Stimulated activated CD4-positive, alpha-beta T cell treated with anti-CD3 and anti-CD28 coated beads, Interleukin-12 subunit alpha, Interleukin-12 subunit beta, amount 100 ng/mL, for 24 hours (primary cell): ENCODE data around the gene MCCD1.

Source experiments
- DNase-seq, 2 experiments: peaks; one replicate each; pipeline ENCODE4 v3.0.0-alpha.2; 2020; ENCODE audit warnings: low read depth in 2 of 2

Gene MCCD1

GRCh38 chr6:31513456-31514165 lies 15.2 kb upstream of the MCCD1 start:
- no peak for DNase-seq

GRCh38 chr6:31521835-31522234 lies 6.9 kb upstream of the MCCD1 start:
- DNase-seq, result no peak

GRCh38 chr6:31525553-31525931 lies 3.2 kb upstream of the MCCD1 start:
- DNase-seq, result no peak

- no peak for DNase-seq
Observed at GRCh38 chr6:31525932-31526591, 2.7 kb upstream of the MCCD1 start.

- DNase-seq, result no peak
Observed at GRCh38 chr6:31528307-31528777, 420 bp upstream of the MCCD1 start.

GRCh38 chr6:31529329-31530150 lies 778 bp downstream of the MCCD1 start:
- DNase-seq, result no peak

GRCh38 chr6:31530659-31531058 lies 1.9 kb downstream of the MCCD1 start:
- no peak for DNase-seq

- DNase-seq, result no peak
Observed at GRCh38 chr6:31531162-31531561, 2.4 kb downstream of the MCCD1 start.

- DNase-seq, result no peak
Observed at GRCh38 chr6:31531771-31532643, 3.2 kb downstream of the MCCD1 start.

- DNase-seq, result no peak
Observed at GRCh38 chr6:31532644-31533454, 4.1 kb downstream of the MCCD1 start.

GRCh38 chr6:31533455-31533841 lies 4.7 kb downstream of the MCCD1 start:
- DNase-seq, result no peak

GRCh38 chr6:31534011-31534410 lies 5.2 kb downstream of the MCCD1 start:
- no peak for DNase-seq

- no peak for DNase-seq
Observed at GRCh38 chr6:31534521-31535040, 5.8 kb downstream of the MCCD1 start.

- no peak for DNase-seq
Observed at GRCh38 chr6:31535538-31536324, 7.0 kb downstream of the MCCD1 start.

GRCh38 chr6:31538805-31539400 lies 10.1 kb downstream of the MCCD1 start:
- DNase-seq, result no peak

- DNase-seq, result no peak
Observed at GRCh38 chr6:31540640-31541039, 11.9 kb downstream of the MCCD1 start.

- DNase-seq, result peak in 1 of 2 experiments; percentile 65
Observed at GRCh38 chr6:31541059-31541657, 12.4 kb downstream of the MCCD1 start.

- DNase-seq, result peak; percentile 85
Observed at GRCh38 chr6:31541658-31542521, 13.1 kb downstream of the MCCD1 start, which contains the start of gene DDX39B. DDX39B (minus strand) TSS chr6:31542003; CDS start chr6:31540532, 1,471 bp downstream.
